H1 (cell line): ENCODE data around the gene CCDC141. TPM values are rescaled to one million over a fixed set of nuclear protein-coding genes. Genes with fewer than 3 reads are reported as not detected.

Experiments
- CBX5 ChIP-seq: fragments of 300-800, 300-1000 bp; sonication (generic); IDR thresholded peaks from 2 replicates; pipeline ENCODE4 v1.7.1; 2016; ENCODE audit warnings: antibody characterized with exemption, low read length, low read depth
- CBX8 ChIP-seq: fragments of 300-800, 300-1000 bp; sonication (generic); IDR thresholded peaks from 2 replicates; pipeline ENCODE4 v1.7.1; 2016; ENCODE audit warnings: low read depth, low read length, borderline replicate concordance
- E2F6 ChIP-seq: IDR thresholded peaks from 2 replicates; pipeline ENCODE4 v1.6.1; 2012; ENCODE audit warnings: inconsistent platforms
- EP300 ChIP-seq, 2 experiments: IDR thresholded peaks; 1 replicate in 1 of 2; 2 replicates in 1 of 2; pipeline ENCODE4 v1.6.1; 2011 to 2012; ENCODE audit warnings: low read depth in 2 of 2, low read length in 2 of 2, mild to moderate bottlenecking in 2 of 2, borderline replicate concordance in 1 of 2, inconsistent platforms in 1 of 2, moderate library complexity in 1 of 2
- KDM5A ChIP-seq: fragments of 200-600 bp; IDR thresholded peaks from 2 replicates; pipeline ENCODE4 v1.7.1; 2012; ENCODE audit warnings: mild to moderate bottlenecking, low read length, inconsistent platforms, mixed read lengths
- TBP ChIP-seq: IDR thresholded peaks from 2 replicates; pipeline ENCODE4 v1.6.1; 2011; ENCODE audit warnings: low read depth, low read length, improper control_type of control experiment
- ZNF274 ChIP-seq: IDR thresholded peaks from 2 replicates; pipeline ENCODE4 v1.7.0; 2012; ENCODE audit warnings: low read length, borderline replicate concordance; ENCODE audit errors: extremely low read depth
- polyA plus RNA-seq, 7 experiments: library from polyadenylated mRNA; depleted of rRNA in 3 of 7; stranded (reverse) in 5 of 7; unstranded in 2 of 7; fragments of >200 nt in 5 of 7; fragments of 200-250 nt in 2 of 7; gene quantifications; 1 replicate in 5 of 7; 2 replicates in 1 of 7; 4 replicates in 1 of 7; pipeline versions ENCODE4 v1.2.1 to v1.2.3, GENCODE V29; 2011 to 2013; ENCODE audit warnings: missing spikeins in 2 of 7, mixed read lengths in 2 of 7
- total RNA-seq: library from RNA; stranded (reverse); fragmentation: NEBNext Ultra II Directional; extraction: Animal tissue kit (Norgen Biotek cat#: 25700); gene quantifications from 2 replicates; pipeline ENCODE4 v1.2.1, GENCODE V29; 2021

The CCDC141 gene
- total and polyA plus RNA-seq, 2 of the 8 experiments (the other 6 are each of a cell fraction or from before 2014, with no cell fraction given) = 0.56 to 21.6 TPM

DNA sequence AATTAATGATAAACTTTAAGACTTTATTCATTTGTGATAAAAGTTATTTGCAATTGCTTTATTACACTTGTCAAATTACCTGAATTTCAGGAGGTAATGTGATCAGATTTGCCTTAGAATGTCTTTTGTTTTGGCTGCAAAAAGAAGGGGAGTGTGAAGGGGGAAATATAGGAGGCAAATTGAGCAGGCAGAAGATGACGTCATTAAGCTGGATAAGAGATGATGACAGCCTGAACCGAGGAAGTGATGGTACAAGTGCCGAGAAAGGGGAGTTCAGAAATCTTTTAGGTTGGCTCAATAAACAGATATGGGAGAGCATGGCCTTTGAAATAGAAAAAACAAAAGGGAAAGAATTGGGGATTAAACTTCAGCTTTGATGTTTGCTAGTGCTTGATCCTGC lies 169.7 kb downstream of the CCDC141 start (continued):
- TF ChIP-seq E2F6 = no peak
- TF ChIP-seq KDM5A = no peak
- TF ChIP-seq EP300 (IDR thresholded peaks at IDR 0.05; ENCODE audit: borderline replicate concordance in 1 of 2, low read depth in 2 of 2, low read length in 2 of 2) = no peak
- TF ChIP-seq CBX8 = no peak
- no peak for TF ChIP-seq TBP
- TF ChIP-seq ZNF274 = no peak
- TF ChIP-seq CBX5 = no peak
